MM.1S (cell line): ENCODE data around the gene ENTPD2.

ENCODE experiments used
- CTCF ChIP-seq: fragments of 300-600 bp; sonication (generic); IDR thresholded peaks from 2 replicates; pipeline ENCODE4 v1.5.1; 2016; ENCODE audit warnings: antibody characterized with exemption, low read length, mixed read lengths
- EZH2 ChIP-seq: fragments of 300-600 bp; sonication (generic); optimal IDR thresholded peaks from 2 replicates; pipeline ENCODE3; 2017; ENCODE audit warnings: low read depth, mild to moderate bottlenecking, antibody characterized with exemption, low read length, mixed read lengths

- TF ChIP-seq CTCF (no peak), EZH2 (no peak)
These were observed 38.3 kb downstream of the ENTPD2 start for GRCh38 chr9:137015540-137015930.
